HCT116 (cell line): ENCODE measurements around the gene ATP6V1G3.

Experiments
- EGR1 ChIP-seq: IDR thresholded peaks from 2 replicates; pipeline ENCODE4 v1.6.1; 2012; ENCODE audit warnings: low read depth
- EZH2 ChIP-seq: fragments of 200-600 bp; sonication (generic); IDR thresholded peaks from 2 replicates; pipeline ENCODE4 v1.6.1; 2017; ENCODE audit warnings: antibody characterized with exemption, mixed run types
- EZH2phosphoT487 ChIP-seq: fragments of 200-600 bp; IDR thresholded peaks from 2 replicates; pipeline ENCODE4 v1.6.1; 2018; ENCODE audit warnings: antibody characterized with exemption, borderline replicate concordance
- JUND ChIP-seq: IDR thresholded peaks from 2 replicates; pipeline ENCODE4 v1.6.1; 2012
- POLR2A ChIP-seq: IDR thresholded peaks from 2 replicates; pipeline ENCODE4 v1.7.0; 2011; ENCODE audit warnings: borderline replicate concordance; ENCODE audit not compliant: insufficient read depth, insufficient read length; ENCODE audit errors: extremely low read depth
- YY1 ChIP-seq: IDR thresholded peaks from 2 replicates; pipeline ENCODE4 v1.6.1; 2011; ENCODE audit warnings: low read length, low read depth, moderate library complexity, mild to moderate bottlenecking; ENCODE audit not compliant: insufficient replicate concordance; ENCODE audit errors: extremely low read depth
- TF ChIP-seq, protein P1 (sequence below), 3 experiments: fragments of 200-600 bp in 1 of 3; sonication (generic) in 1 of 3; IDR thresholded peaks in 2 of 3; conservative IDR thresholded peaks in 1 of 3; 2 replicates each; pipeline ENCODE4 v1.5.1; 2012 to 2017; ENCODE audit warnings: low read depth in 2 of 3, low read length in 2 of 3, antibody characterized with exemption in 1 of 3, borderline replicate concordance in 1 of 3, control low read depth in 1 of 3, mild to moderate bottlenecking in 1 of 3, mixed read lengths in 1 of 3, mixed run types in 1 of 3, moderate library complexity in 1 of 3; ENCODE audit not compliant: insufficient read depth in 1 of 3
- TF ChIP-seq, protein P2 (sequence below): IDR thresholded peaks from 2 replicates; pipeline ENCODE4 v1.6.1; 2012; ENCODE audit warnings: low read depth

GRCh38 chr1:198540580-198540979 is at the start of gene ATP6V1G3:
- TF ChIP-seq EZH2: no peak
- TF ChIP-seq, protein P1, sequence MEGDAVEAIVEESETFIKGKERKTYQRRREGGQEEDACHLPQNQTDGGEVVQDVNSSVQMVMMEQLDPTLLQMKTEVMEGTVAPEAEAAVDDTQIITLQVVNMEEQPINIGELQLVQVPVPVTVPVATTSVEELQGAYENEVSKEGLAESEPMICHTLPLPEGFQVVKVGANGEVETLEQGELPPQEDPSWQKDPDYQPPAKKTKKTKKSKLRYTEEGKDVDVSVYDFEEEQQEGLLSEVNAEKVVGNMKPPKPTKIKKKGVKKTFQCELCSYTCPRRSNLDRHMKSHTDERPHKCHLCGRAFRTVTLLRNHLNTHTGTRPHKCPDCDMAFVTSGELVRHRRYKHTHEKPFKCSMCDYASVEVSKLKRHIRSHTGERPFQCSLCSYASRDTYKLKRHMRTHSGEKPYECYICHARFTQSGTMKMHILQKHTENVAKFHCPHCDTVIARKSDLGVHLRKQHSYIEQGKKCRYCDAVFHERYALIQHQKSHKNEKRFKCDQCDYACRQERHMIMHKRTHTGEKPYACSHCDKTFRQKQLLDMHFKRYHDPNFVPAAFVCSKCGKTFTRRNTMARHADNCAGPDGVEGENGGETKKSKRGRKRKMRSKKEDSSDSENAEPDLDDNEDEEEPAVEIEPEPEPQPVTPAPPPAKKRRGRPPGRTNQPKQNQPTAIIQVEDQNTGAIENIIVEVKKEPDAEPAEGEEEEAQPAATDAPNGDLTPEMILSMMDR (IDR thresholded peaks at IDR 0.05 in 2 of 3, conservative IDR thresholded peaks at IDR 0.05 in 1 of 3; ENCODE audit: borderline replicate concordance in 1 of 3, insufficient read depth in 1 of 3, low read depth in 2 of 3, low read length in 2 of 3): no peak
- TF ChIP-seq YY1: no peak
- TF ChIP-seq, protein P2, sequence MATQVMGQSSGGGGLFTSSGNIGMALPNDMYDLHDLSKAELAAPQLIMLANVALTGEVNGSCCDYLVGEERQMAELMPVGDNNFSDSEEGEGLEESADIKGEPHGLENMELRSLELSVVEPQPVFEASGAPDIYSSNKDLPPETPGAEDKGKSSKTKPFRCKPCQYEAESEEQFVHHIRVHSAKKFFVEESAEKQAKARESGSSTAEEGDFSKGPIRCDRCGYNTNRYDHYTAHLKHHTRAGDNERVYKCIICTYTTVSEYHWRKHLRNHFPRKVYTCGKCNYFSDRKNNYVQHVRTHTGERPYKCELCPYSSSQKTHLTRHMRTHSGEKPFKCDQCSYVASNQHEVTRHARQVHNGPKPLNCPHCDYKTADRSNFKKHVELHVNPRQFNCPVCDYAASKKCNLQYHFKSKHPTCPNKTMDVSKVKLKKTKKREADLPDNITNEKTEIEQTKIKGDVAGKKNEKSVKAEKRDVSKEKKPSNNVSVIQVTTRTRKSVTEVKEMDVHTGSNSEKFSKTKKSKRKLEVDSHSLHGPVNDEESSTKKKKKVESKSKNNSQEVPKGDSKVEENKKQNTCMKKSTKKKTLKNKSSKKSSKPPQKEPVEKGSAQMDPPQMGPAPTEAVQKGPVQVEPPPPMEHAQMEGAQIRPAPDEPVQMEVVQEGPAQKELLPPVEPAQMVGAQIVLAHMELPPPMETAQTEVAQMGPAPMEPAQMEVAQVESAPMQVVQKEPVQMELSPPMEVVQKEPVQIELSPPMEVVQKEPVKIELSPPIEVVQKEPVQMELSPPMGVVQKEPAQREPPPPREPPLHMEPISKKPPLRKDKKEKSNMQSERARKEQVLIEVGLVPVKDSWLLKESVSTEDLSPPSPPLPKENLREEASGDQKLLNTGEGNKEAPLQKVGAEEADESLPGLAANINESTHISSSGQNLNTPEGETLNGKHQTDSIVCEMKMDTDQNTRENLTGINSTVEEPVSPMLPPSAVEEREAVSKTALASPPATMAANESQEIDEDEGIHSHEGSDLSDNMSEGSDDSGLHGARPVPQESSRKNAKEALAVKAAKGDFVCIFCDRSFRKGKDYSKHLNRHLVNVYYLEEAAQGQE: no peak
- TF ChIP-seq EGR1: no peak
- no peak for TF ChIP-seq JUND
- TF ChIP-seq EZH2phosphoT487: no peak
- TF ChIP-seq POLR2A: no peak
